Osteoblast (primary cell): ENCODE results near the gene HERPUD2. TPM values are rescaled to one million over a fixed set of nuclear protein-coding genes. Genes with fewer than 3 reads are reported as not detected.

ENCODE experiments used
- DNase-seq: peaks from one replicate; pipeline ENCODE4 v3.0.0; 2011; ENCODE audit warnings: low spot score, mixed read lengths; ENCODE audit not compliant: insufficient read length; ENCODE audit errors: missing footprints
- H2AFZ ChIP-seq: 2 replicates; pipeline ENCODE4 v1.6.0; 2011; ENCODE audit warnings: mild to moderate bottlenecking, low read length
- H3K27ac ChIP-seq: 2 replicates; pipeline ENCODE4 v1.5.1; 2011; ENCODE audit warnings: mild to moderate bottlenecking, low read depth, low read length, moderate library complexity
- H3K27me3 ChIP-seq: 2 replicates; pipeline ENCODE4 v1.6.0; 2012; ENCODE audit warnings: mild to moderate bottlenecking, control low read depth, inconsistent platforms, low read length, moderate library complexity; ENCODE audit not compliant: insufficient read depth
- H3K36me3 ChIP-seq: 2 replicates; pipeline ENCODE4 v1.5.1; 2011; ENCODE audit warnings: mild to moderate bottlenecking, low read length, control low read depth, moderate library complexity; ENCODE audit not compliant: insufficient read depth
- H3K4me1 ChIP-seq: 2 replicates; pipeline ENCODE4 v1.5.1; 2011; ENCODE audit warnings: mild to moderate bottlenecking, low read length, control low read depth, moderate library complexity; ENCODE audit not compliant: insufficient read depth
- H3K4me2 ChIP-seq: 2 replicates; pipeline ENCODE4 v1.6.0; 2011; ENCODE audit warnings: mild to moderate bottlenecking, low read length; ENCODE audit not compliant: insufficient read depth
- H3K4me3 ChIP-seq: fragments of 200-600 bp; sonication (generic); 3 replicates; pipeline ENCODE4 v1.5.1; 2012; ENCODE audit warnings: mild to moderate bottlenecking, low read length, inconsistent platforms; ENCODE audit not compliant: insufficient read depth
- H3K79me2 ChIP-seq: 2 replicates; pipeline ENCODE4 v1.6.0; 2012; ENCODE audit warnings: mild to moderate bottlenecking, low read length, control low read depth, inconsistent platforms; ENCODE audit not compliant: insufficient read depth
- H3K9me3 ChIP-seq: 2 replicates; pipeline ENCODE4 v1.5.1; 2011; ENCODE audit warnings: low read depth, low read length, control low read depth
- H4K20me1 ChIP-seq: 2 replicates; pipeline ENCODE4 v1.6.0; 2012; ENCODE audit warnings: mild to moderate bottlenecking, low read length, control low read depth; ENCODE audit not compliant: insufficient read depth
- CTCF ChIP-seq: IDR thresholded peaks from 2 replicates; pipeline ENCODE4 v1.5.1; 2011; ENCODE audit warnings: mild to moderate bottlenecking, low read depth, low read length, moderate library complexity; ENCODE audit errors: extremely low read depth
- total RNA-seq: library from RNA; depleted of rRNA; stranded (reverse); fragments of >200 nt; gene quantifications from 2 replicates; pipeline ENCODE4 v1.2.3, GENCODE V29; 2012

The HERPUD2 gene
- total RNA-seq, 1 donor, result 32.9 TPM

DNA sequence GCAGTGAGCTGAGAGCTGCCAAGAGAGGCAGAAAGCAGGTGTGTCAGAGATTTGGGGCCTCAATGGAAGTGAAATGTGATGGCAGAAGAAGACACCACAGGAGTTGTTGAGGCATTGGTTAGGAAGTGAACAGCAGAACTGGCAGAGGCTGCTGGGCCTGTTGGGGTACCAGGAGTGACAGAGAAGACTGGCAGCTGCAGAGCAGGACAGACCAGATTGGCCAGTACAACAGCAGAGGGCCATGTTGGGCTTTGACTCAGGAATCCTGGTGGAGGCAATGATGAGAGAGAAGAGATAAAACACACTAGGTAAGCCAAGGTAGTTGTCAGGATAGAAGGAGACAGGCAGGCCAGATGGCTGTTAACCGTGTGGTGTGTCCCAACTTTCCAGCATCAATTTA, 19.9 kb upstream of the HERPUD2 start:
- Histone ChIP-seq H3K27ac (no peak overlapping the region), H2AFZ (no peak overlapping the region), H3K27me3 (peaks cover 21% of the 10 kb centered on the region), H3K9me3 (no peaks in the 10 kb centered on the region), H3K79me2 (no peaks in the 10 kb centered on the region), H3K4me3 (no peak overlapping the region), H3K4me1 (peaks cover 2% of the 10 kb centered on the region), H3K4me2 (no peak overlapping the region), H3K36me3 (no peaks in the 10 kb centered on the region), H4K20me1 (no peaks in the 10 kb centered on the region)
- DNase-seq, result no peak
- TF ChIP-seq CTCF, result no peak

- Histone ChIP-seq H3K79me2 (no peaks in the 10 kb centered on the region), H3K9me3 (no peaks in the 10 kb centered on the region), H2AFZ (no peak overlapping the region), H4K20me1 (no peaks in the 10 kb centered on the region), H3K27me3 (peaks cover 21% of the 10 kb centered on the region), H3K4me3 (no peak overlapping the region), H3K36me3 (no peaks in the 10 kb centered on the region), H3K27ac (no peak overlapping the region), H3K4me1 (peaks cover 6% of the 10 kb centered on the region), H3K4me2 (no peak overlapping the region)
- TF ChIP-seq CTCF, result no peak
- no peak for DNase-seq
These were observed 19.5 kb upstream of the HERPUD2 start for GRCh38 chr7:35714407-35714806.

GRCh38 chr7:35712563-35713226, 17.8 kb upstream of the HERPUD2 start:
- Histone ChIP-seq H3K4me3 (no peak overlapping the region), H3K27ac (no peak overlapping the region), H3K4me2 (no peak overlapping the region), H4K20me1 (no peaks in the 10 kb centered on the region), H3K27me3 (peaks cover 10% of the 10 kb centered on the region), H3K4me1 (peaks cover 6% of the 10 kb centered on the region), H2AFZ (no peak overlapping the region), H3K79me2 (no peaks in the 10 kb centered on the region), H3K9me3 (no peaks in the 10 kb centered on the region), H3K36me3 (no peaks in the 10 kb centered on the region)
- DNase-seq, result no peak
- TF ChIP-seq CTCF, result no peak

GRCh38 chr7:35707422-35707821, 12.5 kb upstream of the HERPUD2 start:
- Histone ChIP-seq H3K4me1 (peaks cover 6% of the 10 kb centered on the region), H3K27me3 (no peaks in the 10 kb centered on the region), H3K4me3 (no peak overlapping the region), H3K4me2 (no peak overlapping the region), H2AFZ (no peak overlapping the region), H3K36me3 (no peaks in the 10 kb centered on the region), H4K20me1 (no peaks in the 10 kb centered on the region), H3K9me3 (no peaks in the 10 kb centered on the region), H3K27ac (no peak overlapping the region), H3K79me2 (no peaks in the 10 kb centered on the region)
- TF ChIP-seq CTCF, result no peak
- no peak for DNase-seq
